CD4-positive, alpha-beta T cell (primary cell): ENCODE measurements around the gene FBXL17. TPM values are rescaled to one million over a fixed set of nuclear protein-coding genes. Genes with fewer than 3 reads are reported as not detected.

Experiments used
- ATAC-seq: fragments of 200-7000 bp; cut with Tn5 transposase; one replicate; pipeline ENCODE4 v1.10.0; 2022; ENCODE audit warnings: mild to moderate bottlenecking; ENCODE audit not compliant: poor library complexity
- CTCF ChIA-PET: fragments of 350-600 bp; sonication (Branson Sonifier 250); formaldehyde crosslinking; loops from one replicate; lab custom pipeline; 2021; ENCODE audit warnings: antibody characterized with exemption, inconsistent platforms; lab: Charles Lee
- POLR2A ChIA-PET: fragments of 350-600 bp; sonication (Branson Sonifier 250); formaldehyde crosslinking; loops from one replicate; lab custom pipeline; 2021; ENCODE audit warnings: antibody characterized with exemption, inconsistent platforms; lab: Charles Lee
- DNase-seq, 14 experiments: peaks; one replicate each; pipeline ENCODE4 v3.0.0-alpha.2; 2013 to 2020; ENCODE audit warnings: mixed read lengths in 2 of 14
- H3K27ac ChIP-seq, 2 donors: one replicate each; pipeline versions ENCODE4 v1.5.1 to v1.7.0; 2013; ENCODE audit warnings: low read length in 2 of 2, low read depth in 1 of 2, mild to moderate bottlenecking in 1 of 2
- H3K27me3 ChIP-seq, 2 experiments: 1 replicate in 1 of 2; 2 replicates in 1 of 2; pipeline versions ENCODE4 v1.6.1 to v1.7.0; 2013; ENCODE audit warnings: low read length in 2 of 2, control low read depth in 1 of 2, mild to moderate bottlenecking in 1 of 2, moderate library complexity in 1 of 2; ENCODE audit not compliant: insufficient read depth in 2 of 2, control insufficient read depth in 1 of 2
- H3K36me3 ChIP-seq: one replicate; pipeline ENCODE4 v1.6.1; 2013; ENCODE audit warnings: low read length, control low read depth; ENCODE audit not compliant: insufficient read depth
- H3K4me1 ChIP-seq: one replicate; pipeline ENCODE4 v1.6.1; 2013; ENCODE audit warnings: low read length, control low read depth; ENCODE audit not compliant: insufficient read depth
- H3K4me3 ChIP-seq: one replicate; pipeline ENCODE4 v1.5.1; 2013; ENCODE audit warnings: mild to moderate bottlenecking, low read length, moderate library complexity
- H3K9me3 ChIP-seq, 2 experiments: 1 replicate in 1 of 2; 2 replicates in 1 of 2; pipeline versions ENCODE4 v1.6.1 to v1.7.0; 2013; ENCODE audit warnings: low read length in 2 of 2, mild to moderate bottlenecking in 2 of 2, control low read depth in 1 of 2, moderate library complexity in 1 of 2; ENCODE audit not compliant: control insufficient read depth in 1 of 2, insufficient read depth in 1 of 2
- H3K27ac Mint-ChIP-seq: one replicate; pipeline ENCODE4 v1.8.0; 2020; ENCODE audit warnings: mixed read lengths
- H3K27me3 Mint-ChIP-seq: one replicate; pipeline ENCODE4 v1.8.0; 2021; ENCODE audit warnings: mixed read lengths
- H3K36me3 Mint-ChIP-seq: one replicate; pipeline ENCODE4 v1.8.0; 2021; ENCODE audit warnings: low read depth, mixed read lengths
- H3K4me1 Mint-ChIP-seq: one replicate; pipeline ENCODE4 v1.8.0; 2021; ENCODE audit warnings: low read depth, mixed read lengths
- H3K4me3 Mint-ChIP-seq: one replicate; pipeline ENCODE4 v1.8.0; 2020; ENCODE audit warnings: mild to moderate bottlenecking, mixed read lengths
- H3K9me3 Mint-ChIP-seq: one replicate; pipeline ENCODE4 v1.8.0; 2020; ENCODE audit warnings: mixed read lengths
- CTCF ChIP-seq: fragments of 200-600 bp; IDR thresholded peaks from one replicate; pipeline ENCODE4 v1.8.0; 2022; ENCODE audit warnings: antibody characterized with exemption, mild to moderate bottlenecking
- intact Hi-C, 2 experiments: fragments of 100-400 bp; cut with DNase I in 1 of 2; cut with micrococcal nuclease in 1 of 2; formaldehyde crosslinking; loops; one replicate each; pipeline versions ENCODE4 v1.15.1 to v1.9.0; 2023 to 2025; cut with DNase I, micrococcal nuclease
- total RNA-seq, 174 experiments: library from RNA in 2 of 174; stranded (reverse) in 2 of 174; gene quantifications; one replicate each; pipeline ENCODE4 v1.2.3 and lab custom pipeline; 2021 to 2026

FBXL17 gene
- total RNA-seq, 2 experiments from 2014 or later = 17.9 to 21.1 TPM

DNA sequence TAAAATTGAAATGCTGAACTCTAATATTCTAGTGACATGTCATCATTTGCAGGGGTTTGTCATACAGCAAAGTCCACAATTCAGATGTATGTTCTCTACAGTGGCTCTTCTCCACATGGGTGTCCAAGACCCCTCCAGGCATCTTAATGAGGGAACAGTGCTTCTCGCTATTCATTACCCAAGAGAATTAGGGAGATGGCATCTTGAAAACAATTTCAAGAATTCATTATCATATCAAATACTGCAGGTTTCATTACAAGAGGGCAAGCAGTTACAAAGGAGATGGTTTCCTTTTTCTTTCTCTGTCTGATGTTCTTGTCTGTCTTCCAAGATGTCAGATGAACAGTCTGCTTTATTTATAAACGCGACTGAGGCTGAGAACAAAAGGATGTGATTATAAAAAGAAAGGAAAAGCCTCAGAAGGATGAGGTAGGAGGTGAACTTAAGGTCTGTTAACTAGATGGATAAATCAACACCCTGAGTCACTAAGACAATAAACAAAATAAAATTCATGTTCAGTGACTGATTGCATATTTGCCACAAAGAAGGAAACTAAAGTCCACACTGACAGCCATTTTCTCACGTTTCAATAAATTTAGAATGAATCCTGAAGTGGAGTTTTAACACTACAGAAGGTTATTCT lies 384.4 kb downstream of the FBXL17 start:
- no peaks in the 10 kb centered on the region for H3K27me3 Mint-ChIP-seq

DNA sequence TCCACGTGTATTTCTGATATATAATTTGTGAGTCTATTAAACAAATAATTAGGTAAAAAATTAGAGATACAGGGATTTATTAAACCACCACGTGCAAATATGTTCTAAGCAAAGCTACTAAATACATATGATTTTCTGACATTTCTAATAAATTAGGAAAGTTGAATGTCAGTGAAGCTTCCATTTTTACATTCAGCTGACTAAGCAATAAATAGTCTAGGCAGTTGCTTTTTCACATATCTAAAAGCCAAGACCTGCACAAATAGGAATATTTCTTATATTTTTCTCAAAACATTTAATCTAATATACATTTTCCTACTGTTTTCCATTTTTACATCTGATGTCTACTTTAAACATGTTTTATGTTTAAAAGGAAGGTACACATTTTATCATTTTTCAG lies 388.6 kb downstream of the FBXL17 start:
- Mint-ChIP-seq H3K27me3 (no peaks in the 10 kb centered on the region), H3K27ac (no peak overlapping the region), H3K4me1 (no peaks in the 10 kb centered on the region), H3K9me3 (no peaks in the 10 kb centered on the region), H3K4me3 (no peak overlapping the region), H3K36me3 (peaks cover 8% of the 10 kb centered on the region)
- H3K27me3 ChIP-seq = no peaks in the 10 kb centered on the region
- ChIA-PET CTCF (no interaction called here), POLR2A (no interaction called here)
- no peak overlapping the region for H3K4me3 ChIP-seq
- ATAC-seq = no peak
- no peak for TF ChIP-seq CTCF
- no peaks in the 10 kb centered on the region for H3K36me3 ChIP-seq
- no peak overlapping the region for H3K27ac ChIP-seq
- H3K4me1 ChIP-seq = no peaks in the 10 kb centered on the region
- intact Hi-C loops = no loop called here
- no peak for DNase-seq
- no peaks in the 10 kb centered on the region for H3K9me3 ChIP-seq

More for the DNA sequence above, 384.4 kb downstream of the FBXL17 start:
- Histone ChIP-seq H3K4me1 (no peaks in the 10 kb centered on the region), H3K9me3 (no peaks in the 10 kb centered on the region), H3K36me3 (no peaks in the 10 kb centered on the region), H3K27me3 (no peaks in the 10 kb centered on the region), H3K4me3 (no peak overlapping the region), H3K27ac (no peak overlapping the region)
- Mint-ChIP-seq H3K4me1 (peaks cover 3% of the 10 kb centered on the region), H3K27ac (no peak overlapping the region), H3K9me3 (no peaks in the 10 kb centered on the region), H3K36me3 (peaks cover 13% of the 10 kb centered on the region), H3K4me3 (no peak overlapping the region)
- TF ChIP-seq CTCF = no peak
- no peak for DNase-seq
- no peak for ATAC-seq
- intact Hi-C loops = no loop called here
- CTCF ChIA-PET = no interaction called here
- POLR2A ChIA-PET = no interaction called here

DNA sequence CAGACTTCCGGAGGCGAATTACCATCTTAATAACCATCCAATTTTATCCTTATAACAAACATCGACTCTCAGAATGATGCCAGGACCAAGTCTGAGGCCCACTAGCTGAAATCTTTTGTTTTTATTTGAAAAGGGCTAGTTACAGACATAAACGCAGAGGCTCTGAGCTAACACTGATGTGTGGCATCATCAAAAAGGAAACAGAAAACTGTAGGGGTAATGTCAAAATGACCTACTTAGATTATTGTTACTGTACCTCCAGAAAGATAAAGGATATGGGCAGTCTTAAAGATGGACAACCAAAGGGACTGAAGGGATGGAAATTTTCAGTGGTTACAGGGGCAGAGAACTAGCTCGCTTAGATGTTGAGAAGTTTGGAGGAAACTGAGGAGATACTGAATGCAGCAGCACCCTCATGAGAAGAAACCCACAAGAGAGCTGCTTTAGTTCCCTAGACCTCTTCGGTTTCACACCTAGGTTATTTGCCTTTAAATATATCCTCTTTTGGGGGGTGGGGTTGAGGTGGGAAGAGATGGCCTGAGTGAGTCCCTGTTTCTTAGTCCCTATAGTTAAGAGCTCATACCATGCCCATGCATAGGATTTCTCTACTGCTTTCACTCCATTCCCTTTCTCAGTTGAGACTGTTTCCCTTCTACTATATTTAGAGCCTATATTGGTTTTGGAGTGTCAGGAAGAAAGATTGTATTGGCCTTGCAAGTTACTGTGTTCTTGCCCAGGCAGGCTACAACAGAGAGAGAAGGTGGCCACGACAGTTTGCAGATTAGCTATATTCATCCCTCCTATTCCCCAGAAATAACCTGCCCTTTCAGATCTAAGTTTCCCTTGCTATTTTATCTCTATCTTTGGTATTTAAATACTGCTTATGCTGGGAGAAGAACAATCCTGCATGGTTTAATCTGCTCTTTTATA lies 390.8 kb downstream of the FBXL17 start:
- ChIA-PET CTCF (no interaction called here), POLR2A (no interaction called here)
- H3K27ac Mint-ChIP-seq = no peak overlapping the region
- Histone ChIP-seq H3K27me3 (no peaks in the 10 kb centered on the region), H3K9me3 (no peaks in the 10 kb centered on the region), H3K27ac (no peak overlapping the region), H3K36me3 (no peaks in the 10 kb centered on the region), H3K4me3 (no peak overlapping the region), H3K4me1 (no peaks in the 10 kb centered on the region)
- H3K36me3 Mint-ChIP-seq = no peaks in the 10 kb centered on the region
- peak in 1 of 14 experiments; percentile 42 for DNase-seq
- intact Hi-C loops = no loop called here
- no peaks in the 10 kb centered on the region for H3K27me3 Mint-ChIP-seq
- ATAC-seq = no peak
- H3K4me3 Mint-ChIP-seq = no peak overlapping the region
- no peak for TF ChIP-seq CTCF
- no peaks in the 10 kb centered on the region for H3K4me1 Mint-ChIP-seq
- H3K9me3 Mint-ChIP-seq = no peaks in the 10 kb centered on the region
